Transverse colon (tissue), 4 donors: ENCODE results near the gene DSCAM. TPM values are rescaled to one million over a fixed set of nuclear protein-coding genes. Genes with fewer than 3 reads are reported as not detected.

ENCODE experiments used
- DNase-seq: peaks from one replicate; pipeline ENCODE4 v3.0.0-alpha.2; 2019
- H3K27ac ChIP-seq, 4 donors: fragments of 200-600 bp; sonication (generic); 2 replicates each; pipeline ENCODE4 v1.5.1; 2016 to 2018; ENCODE audit warnings: inconsistent platforms in 4 of 4
- H3K27me3 ChIP-seq: fragments of 200-600 bp; sonication (generic); 2 replicates; pipeline ENCODE4 v1.5.1; 2017; ENCODE audit warnings: inconsistent platforms
- H3K36me3 ChIP-seq, 4 donors: fragments of 200-600 bp; sonication (generic); 2 replicates each; pipeline ENCODE4 v1.5.1; 2017 to 2019; ENCODE audit warnings: inconsistent platforms in 4 of 4
- H3K4me1 ChIP-seq, 4 donors: fragments of 200-600 bp; sonication (generic); 2 replicates each; pipeline ENCODE4 v1.5.1; 2017 to 2020; ENCODE audit warnings: inconsistent platforms in 4 of 4
- H3K4me3 ChIP-seq, 4 donors: fragments of 200-600 bp; sonication (generic); 1 replicate in 1 of 4; 2 replicates in 3 of 4; pipeline versions ENCODE4 v1.5.1 to v1.6.1; 2017 to 2019; ENCODE audit warnings: inconsistent platforms in 4 of 4
- H3K9me3 ChIP-seq, 2 donors: fragments of 200-600 bp; sonication (generic); 2 replicates each; pipeline ENCODE4 v1.5.1; 2017 to 2019; ENCODE audit warnings: inconsistent platforms in 2 of 2
- CTCF ChIP-seq, 5 experiments: fragments of 200-600 bp in 3 of 5; fragments of 450-650 bp in 2 of 5; sonication (generic) in 3 of 5; IDR thresholded peaks; 1 replicate in 2 of 5; 2 replicates in 3 of 5; pipeline ENCODE4 v1.5.1; 2016 to 2017; ENCODE audit warnings: antibody characterized with exemption in 5 of 5, inconsistent platforms in 3 of 5, mild to moderate bottlenecking in 2 of 5, moderate library complexity in 1 of 5
- EP300 ChIP-seq: sonication (generic); formaldehyde crosslinking; IDR thresholded peaks from one replicate; pipeline ENCODE4 v1.6.1; 2017; ENCODE audit warnings: antibody characterized with exemption, low read depth
- POLR2A ChIP-seq: fragments of 450-650 bp; IDR thresholded peaks from one replicate; pipeline ENCODE4 v1.6.1; 2016; ENCODE audit warnings: antibody characterized with exemption, mild to moderate bottlenecking, moderate library complexity
- POLR2AphosphoS5 ChIP-seq, 3 donors: sonication (generic); formaldehyde crosslinking; IDR thresholded peaks; one replicate each; pipeline ENCODE4 v1.6.1; 2016; ENCODE audit warnings: antibody characterized with exemption in 3 of 3
- WGBS, 2 donors: methylation state at CpG; one replicate each; pipeline ENCODE4 v1.1.5; 2018; ENCODE audit warnings: low coverage in 1 of 2; 5-methylcytosine and 5-hydroxymethylcytosine counted together
- in situ Hi-C, 4 donors: fragments of 200-750 bp; cut with MboI; loops; one replicate each; pipeline versions ENCODE4 v1.15.0 to v1.15.1; 2017; ENCODE audit warnings: low sequenced_read_pairs in 3 of 4, low pct_ligation_motif_present in 1 of 4, low pct_unique_long_range_greater_than_20kb in 1 of 4
- intact Hi-C: fragments of 100-400 bp; cut with DNase I; formaldehyde crosslinking; loops from one replicate; pipeline ENCODE4 v1.15.1; 2023; ENCODE audit warnings: low total_unique reads
- total RNA-seq, 4 donors: library from RNA; depleted of rRNA; stranded (reverse); fragments of >200 nt; gene quantifications; one replicate each; pipeline ENCODE4 v1.1.0, GENCODE V29; 2016

The DSCAM gene
- total RNA-seq, 4 donors from 2014 or later: 0.16 TPM; not detected in 3

GRCh38 chr21:40736145-40736544, 110.8 kb downstream of the DSCAM start:
- in situ Hi-C loops: no loop called here
- intact Hi-C loops: no loop called here

GRCh38 chr21:40733024-40733397, 113.9 kb downstream of the DSCAM start:
- TF ChIP-seq POLR2A: no peak
- TF ChIP-seq POLR2AphosphoS5 (IDR thresholded peaks at IDR 0.05): no peak
- no peak for TF ChIP-seq EP300
- TF ChIP-seq CTCF (IDR thresholded peaks at IDR 0.05): no peak
- Histone ChIP-seq H3K9me3 (no peaks in the 10 kb centered on the region), H3K4me1 (no peaks in the 10 kb centered on the region), H3K27me3 (no peaks in the 10 kb centered on the region), H3K27ac (no peak overlapping the region), H3K4me3 (no peak overlapping the region), H3K36me3 (no peaks in the 10 kb centered on the region)
- intact Hi-C loops: no loop called here
- 71% methylated on average over 3 of the region's 3 CpGs; no CpG with 5 or more reads in 1 of the 2 donors for WGBS, 2 donors
- in situ Hi-C loops: no loop called here
- no peak for DNase-seq

More at GRCh38 chr21:40736145-40736544, 110.8 kb downstream of the DSCAM start:
- DNase-seq: no peak
- 20 to 55% methylated on average over 1 to 3 of the region's 3 CpGs for WGBS, 2 donors
- Histone ChIP-seq H3K36me3 (no peaks in the 10 kb centered on the region), H3K27ac (no peak overlapping the region), H3K27me3 (no peaks in the 10 kb centered on the region), H3K4me3 (no peak overlapping the region), H3K9me3 (no peaks in the 10 kb centered on the region), H3K4me1 (no peaks in the 10 kb centered on the region)
- no peak for TF ChIP-seq EP300
- no peak for TF ChIP-seq CTCF (IDR thresholded peaks at IDR 0.05)
- TF ChIP-seq POLR2A: no peak
- TF ChIP-seq POLR2AphosphoS5 (IDR thresholded peaks at IDR 0.05): no peak

- Histone ChIP-seq H3K9me3 (no peaks in the 10 kb centered on the region), H3K4me3 (no peak overlapping the region), H3K27me3 (no peaks in the 10 kb centered on the region), H3K36me3 (no peaks in the 10 kb centered on the region), H3K4me1 (no peaks in the 10 kb centered on the region), H3K27ac (no peak overlapping the region)
- in situ Hi-C loops (no loop called here), intact Hi-C loops (no loop called here)
- no peak for TF ChIP-seq POLR2A
- no peak for TF ChIP-seq EP300
- TF ChIP-seq CTCF (IDR thresholded peaks at IDR 0.05): no peak
- DNase-seq: no peak
- 54 to 67% methylated on average over 4 of the region's 4 CpGs for WGBS, 2 donors
Measured at GRCh38 chr21:40732253-40733023, 114.5 kb downstream of the DSCAM start.

- DNase-seq: no peak
- no peaks in the 10 kb centered on the region for H3K9me3 ChIP-seq
- no peaks in the 10 kb centered on the region for H3K4me1 ChIP-seq
- no peaks in the 10 kb centered on the region for H3K27me3 ChIP-seq
- 67 to 82% methylated on average over 1 of the region's 1 CpG for WGBS, 2 donors
- TF ChIP-seq EP300: no peak
- TF ChIP-seq POLR2A: no peak
- no peak for TF ChIP-seq POLR2AphosphoS5 (IDR thresholded peaks at IDR 0.05)
- TF ChIP-seq CTCF (IDR thresholded peaks at IDR 0.05): no peak
- no peak overlapping the region for H3K27ac ChIP-seq
- no peak overlapping the region for H3K4me3 ChIP-seq
- intact Hi-C loops: no loop called here
- in situ Hi-C loops: no loop called here
- no peaks in the 10 kb centered on the region for H3K36me3 ChIP-seq
Measured at GRCh38 chr21:40731206-40731605, 115.8 kb downstream of the DSCAM start.
